Spleen (tissue), 11 donors: ENCODE data around the gene PDLIM5. TPM values are rescaled to one million over a fixed set of nuclear protein-coding genes. Genes with fewer than 3 reads are reported as not detected.

ENCODE experiments used
- DNase-seq: peaks from one replicate; pipeline ENCODE4 v3.0.0-alpha.2; 2020
- H3K27ac ChIP-seq, 8 donors: fragments of 200-600 bp; sonication (generic) in 7 of 8; 1 replicate in 4 of 8; 2 replicates in 4 of 8; pipeline versions ENCODE4 v1.5.0 to v1.8.0; 2016 to 2021; ENCODE audit warnings: inconsistent platforms in 4 of 8, mild to moderate bottlenecking in 4 of 8, moderate library complexity in 1 of 8
- H3K27me3 ChIP-seq, 7 donors: fragments of 200-600 bp; sonication (generic) in 6 of 7; replicated peaks in 1 of 7; 1 replicate in 4 of 7; 2 replicates in 3 of 7; pipeline versions ENCODE4 v1.5.0 to v1.8.0; 2016 to 2021; ENCODE audit warnings: inconsistent platforms in 3 of 7, mild to moderate bottlenecking in 1 of 7
- H3K36me3 ChIP-seq, 6 donors: fragments of 200-600 bp; sonication (generic) in 5 of 6; 1 replicate in 4 of 6; 2 replicates in 2 of 6; pipeline versions ENCODE4 v1.5.0 to v1.8.0; 2016 to 2021; ENCODE audit warnings: inconsistent platforms in 2 of 6
- H3K4me1 ChIP-seq, 6 donors: fragments of 200-600 bp; sonication (generic) in 5 of 6; 1 replicate in 3 of 6; 2 replicates in 3 of 6; pipeline versions ENCODE4 v1.5.0 to v1.8.0; 2016 to 2021; ENCODE audit warnings: inconsistent platforms in 3 of 6
- H3K4me3 ChIP-seq, 8 donors: fragments of 200-600 bp; sonication (generic) in 7 of 8; 1 replicate in 4 of 8; 2 replicates in 4 of 8; pipeline versions ENCODE4 v1.5.0 to v1.8.0; 2016 to 2021; ENCODE audit warnings: inconsistent platforms in 4 of 8, mild to moderate bottlenecking in 4 of 8, moderate library complexity in 2 of 8
- H3K9me3 ChIP-seq, 8 donors: fragments of 200-600 bp; sonication (generic) in 7 of 8; 1 replicate in 4 of 8; 2 replicates in 4 of 8; pipeline versions ENCODE4 v1.5.0 to v1.8.0; 2016 to 2021; ENCODE audit warnings: inconsistent platforms in 4 of 8
- CTCF ChIP-seq, 11 experiments: fragments of 200-600 bp in 7 of 11; fragments of 450-650 bp in 4 of 11; sonication (generic) in 4 of 11; IDR thresholded peaks in 8 of 11; conservative IDR thresholded peaks in 3 of 11; 1 replicate in 7 of 11; 2 replicates in 4 of 11; pipeline versions ENCODE4 v1.4.0 to v1.8.0; 2016 to 2021; ENCODE audit warnings: antibody characterized with exemption in 11 of 11, inconsistent platforms in 4 of 11, mild to moderate bottlenecking in 1 of 11
- POLR2A ChIP-seq, 3 donors: fragments of 450-650 bp; IDR thresholded peaks; one replicate each; pipeline ENCODE4 v1.5.1; 2017; ENCODE audit warnings: antibody characterized with exemption in 3 of 3, mild to moderate bottlenecking in 1 of 3
- POLR2AphosphoS5 ChIP-seq, 3 donors: sonication (generic); formaldehyde crosslinking; IDR thresholded peaks; one replicate each; pipeline ENCODE4 v1.5.1; 2017; ENCODE audit warnings: antibody characterized with exemption in 3 of 3
- WGBS, 5 donors: extraction: QIAGEN DNeasy Blood & Tissue Kit in 3 of 5; methylation state at CpG; one replicate each; pipeline versions ENCODE4 v1.1.5 to v1.1.7; 2013 to 2018; 5-methylcytosine and 5-hydroxymethylcytosine counted together
- intact Hi-C: fragments of 100-400 bp; cut with DNase I; formaldehyde crosslinking; loops from one replicate; pipeline ENCODE4 v1.15.0; 2023; ENCODE audit warnings: low total_unique reads
- polyA plus RNA-seq, 3 donors: library from polyadenylated mRNA; stranded (reverse); fragments of 200-250 nt; gene quantifications; one replicate each; pipeline ENCODE4 v1.2.1, GENCODE V29; 2013
- total RNA-seq, 7 donors: library from RNA; depleted of rRNA in 3 of 7; stranded (reverse); fragments of >200 nt in 3 of 7; fragmentation: NEBNext Ultra II Directional in 4 of 7; extraction: Animal tissue kit (Norgen Biotek cat#: 25700) in 4 of 7; gene quantifications; one replicate each; pipeline versions ENCODE4 v1.1.0 to v1.2.1, GENCODE V29; 2016 to 2021
- donor health status: healthy with polysubstance abuse.
- donor health status: DM: no; HTN: no; CAD: no; lungs with moderate emphysema.
- donor health status: DM: no; HTN: no; CAD: no.
- donor health status: Bipolar disorder and iron deficiency.
- donor health status: healthy.
- donor health status: DM: no; HTN: no; CAD: no.
- donor health status: DM: yes; HTN: yes; CAD: no.

Gene PDLIM5
- total and polyA plus RNA-seq, 10 donors, result 9.4 to 182 (median 74.9) TPM

GRCh38 chr4:94447754-94448411 lies 3.9 kb upstream of the PDLIM5 start:
- Histone ChIP-seq H3K4me1 (peaks cover 4 to 17% (median 13%) of the 10 kb centered on the region in 6 donors), H3K36me3 (no peaks in the 10 kb centered on the region), H3K27ac (no peak overlapping the region), H3K4me3 (no peak overlapping the region), H3K9me3 (no peaks in the 10 kb centered on the region), H3K27me3 (peaks cover 0 to 33% (median 0%) of the 10 kb centered on the region in 7 donors)
- no peak for DNase-seq
- intact Hi-C loops, result no loop called here
- no peak for TF ChIP-seq CTCF (IDR thresholded peaks at IDR 0.05 in 8 of 11, conservative IDR thresholded peaks at IDR 0.05 in 3 of 11)
- no peak for TF ChIP-seq POLR2A (IDR thresholded peaks at IDR 0.05)
- TF ChIP-seq POLR2AphosphoS5 (IDR thresholded peaks at IDR 0.05), result no peak
- WGBS, 5 donors, result 74 to 88% (median 76%) methylated on average over 3 of the region's 3 CpGs

- Histone ChIP-seq H3K27ac (no peak overlapping the region), H3K27me3 (peaks cover 0 to 33% (median 0%) of the 10 kb centered on the region in 7 donors), H3K9me3 (no peaks in the 10 kb centered on the region), H3K4me3 (no peak overlapping the region), H3K4me1 (peaks cover 8 to 27% (median 23%) of the 10 kb centered on the region in 6 donors), H3K36me3 (no peaks in the 10 kb centered on the region)
- WGBS, 5 donors, result 54 to 70% (median 62%) methylated on average over 3 of the region's 3 CpGs
- intact Hi-C loops, result no loop called here
- TF ChIP-seq CTCF (IDR thresholded peaks at IDR 0.05 in 8 of 11, conservative IDR thresholded peaks at IDR 0.05 in 3 of 11) (no peak), POLR2A (IDR thresholded peaks at IDR 0.05) (no peak), POLR2AphosphoS5 (IDR thresholded peaks at IDR 0.05) (no peak)
- no peak for DNase-seq
These were observed 2.8 kb upstream of the PDLIM5 start for GRCh38 chr4:94448815-94449375.

GRCh38 chr4:94451051-94451694 lies 569 bp upstream of the PDLIM5 start:
- H3K9me3 ChIP-seq, result no peaks in the 10 kb centered on the region

More at GRCh38 chr4:94451051-94451694, 569 bp upstream of the PDLIM5 start:
- 13 to 18% (median 14%) methylated on average over 16 of the region's 16 CpGs for WGBS, 5 donors
- TF ChIP-seq POLR2A (IDR thresholded peaks at IDR 0.05) (no peak), CTCF (IDR thresholded peaks at IDR 0.05 in 8 of 11, conservative IDR thresholded peaks at IDR 0.05 in 3 of 11) (no peak), POLR2AphosphoS5 (IDR thresholded peaks at IDR 0.05) (no peak)
- Histone ChIP-seq H3K27me3 (peaks cover 0 to 33% (median 0%) of the 10 kb centered on the region in 7 donors), H3K36me3 (peaks cover 0 to 10% (median 4%) of the 10 kb centered on the region in 6 donors), H3K4me1 (peaks cover 10 to 47% (median 26%) of the 10 kb centered on the region in 6 donors), H3K4me3 (peak overlapping the region; percentile 82 to 98 (median 94)), H3K27ac (peak overlapping the region in 7 of 8 donors; percentile 88 to 97 (median 96))
- no peak for DNase-seq
- intact Hi-C loops, result no loop called here
